LNCAP (cell line): ENCODE measurements around the gene EAPP.

Experiments
- TF ChIP-seq, protein P1 (sequence below): fragments of 450-650 bp; IDR thresholded peaks from 2 replicates; pipeline ENCODE4 v1.5.1; 2017; ENCODE audit warnings: mild to moderate bottlenecking

EAPP gene, protein sequence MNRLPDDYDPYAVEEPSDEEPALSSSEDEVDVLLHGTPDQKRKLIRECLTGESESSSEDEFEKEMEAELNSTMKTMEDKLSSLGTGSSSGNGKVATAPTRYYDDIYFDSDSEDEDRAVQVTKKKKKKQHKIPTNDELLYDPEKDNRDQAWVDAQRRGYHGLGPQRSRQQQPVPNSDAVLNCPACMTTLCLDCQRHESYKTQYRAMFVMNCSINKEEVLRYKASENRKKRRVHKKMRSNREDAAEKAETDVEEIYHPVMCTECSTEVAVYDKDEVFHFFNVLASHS

DNA sequence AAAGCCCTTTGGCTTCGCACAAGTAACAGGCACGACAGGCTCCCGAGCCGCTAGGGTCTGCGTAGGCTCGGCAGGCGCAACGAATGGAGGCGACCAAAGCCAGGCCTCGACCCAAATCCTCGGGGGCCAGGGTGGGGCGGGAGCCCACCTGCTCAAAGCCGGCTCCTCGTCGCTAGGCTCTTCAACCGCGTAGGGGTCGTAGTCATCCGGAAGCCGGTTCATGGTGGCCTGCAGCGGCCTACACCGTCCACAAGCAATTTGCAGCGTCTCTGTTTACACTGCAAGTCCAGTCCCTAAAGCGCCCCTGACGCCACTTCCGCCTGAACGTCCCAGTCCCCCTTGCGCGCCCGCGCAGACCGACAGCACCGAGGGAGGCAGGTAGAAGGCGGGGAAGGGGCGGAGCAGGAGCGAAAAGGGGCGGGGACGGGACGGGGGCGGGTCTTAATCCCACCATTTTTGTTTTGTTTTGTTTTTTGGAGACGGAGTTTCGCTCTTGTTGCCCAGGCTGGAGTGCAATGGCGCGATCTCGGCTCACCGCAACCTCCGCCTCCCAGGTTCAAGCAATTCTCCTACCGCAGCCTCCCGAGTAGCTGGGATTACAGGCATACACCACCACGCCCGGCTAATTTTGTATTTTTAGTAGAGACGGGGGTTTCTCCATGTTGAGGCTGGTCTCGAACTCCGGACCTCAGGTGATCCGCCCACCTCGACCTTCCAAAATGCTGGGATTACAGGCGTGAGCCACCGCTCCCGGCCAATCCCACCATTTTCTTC, at the start of gene EAPP:
Gene EAPP (minus strand): TSS at position 295 of the 774 bp plus-strand sequence. CDS start 73 bp downstream, at position 222.
- TF ChIP-seq, protein P1, sequence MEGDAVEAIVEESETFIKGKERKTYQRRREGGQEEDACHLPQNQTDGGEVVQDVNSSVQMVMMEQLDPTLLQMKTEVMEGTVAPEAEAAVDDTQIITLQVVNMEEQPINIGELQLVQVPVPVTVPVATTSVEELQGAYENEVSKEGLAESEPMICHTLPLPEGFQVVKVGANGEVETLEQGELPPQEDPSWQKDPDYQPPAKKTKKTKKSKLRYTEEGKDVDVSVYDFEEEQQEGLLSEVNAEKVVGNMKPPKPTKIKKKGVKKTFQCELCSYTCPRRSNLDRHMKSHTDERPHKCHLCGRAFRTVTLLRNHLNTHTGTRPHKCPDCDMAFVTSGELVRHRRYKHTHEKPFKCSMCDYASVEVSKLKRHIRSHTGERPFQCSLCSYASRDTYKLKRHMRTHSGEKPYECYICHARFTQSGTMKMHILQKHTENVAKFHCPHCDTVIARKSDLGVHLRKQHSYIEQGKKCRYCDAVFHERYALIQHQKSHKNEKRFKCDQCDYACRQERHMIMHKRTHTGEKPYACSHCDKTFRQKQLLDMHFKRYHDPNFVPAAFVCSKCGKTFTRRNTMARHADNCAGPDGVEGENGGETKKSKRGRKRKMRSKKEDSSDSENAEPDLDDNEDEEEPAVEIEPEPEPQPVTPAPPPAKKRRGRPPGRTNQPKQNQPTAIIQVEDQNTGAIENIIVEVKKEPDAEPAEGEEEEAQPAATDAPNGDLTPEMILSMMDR = no peak

DNA sequence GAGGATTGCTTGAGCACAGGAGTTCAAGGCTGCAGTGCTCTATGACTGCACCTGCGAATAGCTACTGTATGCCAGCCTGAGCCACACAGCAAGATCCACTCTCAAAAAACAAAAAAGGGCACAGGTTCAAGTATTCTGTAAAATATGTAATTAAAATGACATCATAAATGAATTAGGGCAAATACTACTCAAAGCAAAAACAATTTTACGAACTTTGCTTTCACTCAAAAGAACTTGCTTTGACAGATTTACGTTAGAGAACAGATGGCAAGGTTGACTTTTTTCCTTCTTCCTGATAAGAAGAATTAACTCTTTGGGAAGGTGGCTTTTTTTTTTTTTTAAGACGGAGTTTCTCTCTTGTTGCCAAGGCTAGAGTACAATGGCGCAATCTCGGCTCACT, 44.0 kb upstream of the EAPP start:
- TF ChIP-seq, protein P1 = no peak

DNA sequence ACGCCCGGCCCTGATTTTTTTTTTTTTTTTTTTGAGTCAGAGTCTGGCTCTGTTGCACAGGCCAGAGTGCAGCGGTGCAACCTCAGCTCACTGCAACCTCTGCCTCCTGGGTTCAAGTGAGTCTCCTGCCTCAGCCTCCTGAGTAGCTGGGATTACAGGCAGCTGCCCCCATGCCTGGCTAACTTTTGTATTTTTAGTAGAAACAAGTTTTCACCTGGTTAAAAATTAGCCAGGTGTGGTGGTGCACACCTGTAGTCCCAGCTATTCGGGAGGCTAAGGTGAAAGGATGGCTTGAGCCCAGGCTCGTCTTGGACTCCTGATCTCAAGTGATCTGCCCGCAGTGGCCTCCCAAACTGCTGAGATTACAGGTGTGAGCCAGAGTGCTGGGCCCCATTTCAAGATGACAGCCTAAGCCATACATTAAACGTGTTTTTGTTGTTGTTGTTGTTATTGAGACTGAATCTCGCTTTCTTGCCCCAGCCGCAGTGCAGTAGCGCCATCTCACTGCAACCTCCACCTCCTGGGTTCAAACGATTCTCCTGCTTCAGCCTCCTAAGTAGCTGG, 42.7 kb upstream of the EAPP start:
- TF ChIP-seq, protein P1 = no peak

DNA sequence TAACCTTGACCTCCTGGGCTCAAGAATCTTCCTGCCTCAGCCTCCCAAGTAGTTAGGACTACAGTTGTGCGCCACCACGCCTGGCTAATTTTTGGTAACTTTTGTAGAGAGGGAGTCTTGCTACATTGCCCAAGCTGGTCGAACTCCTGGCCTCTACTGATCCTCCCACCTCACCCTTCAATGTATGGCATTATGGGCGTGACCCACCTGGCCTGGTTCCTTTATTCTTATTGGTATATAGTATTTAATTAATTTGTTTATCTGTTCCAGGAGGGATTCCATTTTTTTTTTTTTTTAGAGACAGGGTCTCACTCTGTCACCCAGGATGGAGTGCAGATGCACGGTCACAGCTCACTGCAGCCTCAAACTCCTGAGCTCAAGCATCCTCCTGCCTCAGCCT, 40.9 kb upstream of the EAPP start:
- TF ChIP-seq, protein P1 = no peak

DNA sequence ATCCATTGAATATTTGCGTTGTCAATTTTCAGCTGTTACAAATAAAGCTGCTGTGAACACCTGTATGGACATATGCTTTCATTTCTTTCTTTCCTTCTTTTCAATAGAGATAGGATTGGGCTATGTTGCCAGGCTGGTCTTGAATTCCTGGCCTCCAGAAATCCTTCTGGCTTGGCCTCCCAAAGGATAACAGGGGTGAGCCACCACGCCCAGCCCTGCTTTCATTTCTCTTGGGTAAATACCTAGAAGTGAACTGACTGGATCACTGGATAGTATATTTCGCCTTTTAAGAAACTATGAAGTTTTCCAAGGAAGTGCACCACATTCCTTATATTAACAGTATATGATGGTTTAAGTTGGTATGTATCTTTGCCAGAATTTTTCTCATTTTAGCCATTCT, 32.3 kb upstream of the EAPP start:
- TF ChIP-seq, protein P1 = no peak

DNA sequence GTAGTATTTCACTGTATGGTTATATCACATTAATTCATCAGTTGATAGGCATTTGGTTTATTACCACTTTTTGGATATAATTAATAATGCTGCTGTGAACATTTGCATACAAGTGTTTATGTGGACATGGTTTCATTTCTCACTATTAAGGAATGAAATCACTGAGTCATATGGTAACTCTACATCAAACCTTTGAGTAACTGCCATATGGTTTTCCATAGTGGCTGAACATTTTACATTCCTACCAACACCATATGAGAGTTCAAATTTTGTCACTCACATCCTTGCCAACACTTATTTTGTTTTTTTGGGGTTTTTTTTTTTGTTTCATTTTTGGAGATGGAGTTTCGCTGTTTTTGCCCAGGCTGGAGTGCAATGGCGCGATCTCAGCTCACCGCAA, 30.2 kb upstream of the EAPP start:
- TF ChIP-seq, protein P1 = no peak

DNA sequence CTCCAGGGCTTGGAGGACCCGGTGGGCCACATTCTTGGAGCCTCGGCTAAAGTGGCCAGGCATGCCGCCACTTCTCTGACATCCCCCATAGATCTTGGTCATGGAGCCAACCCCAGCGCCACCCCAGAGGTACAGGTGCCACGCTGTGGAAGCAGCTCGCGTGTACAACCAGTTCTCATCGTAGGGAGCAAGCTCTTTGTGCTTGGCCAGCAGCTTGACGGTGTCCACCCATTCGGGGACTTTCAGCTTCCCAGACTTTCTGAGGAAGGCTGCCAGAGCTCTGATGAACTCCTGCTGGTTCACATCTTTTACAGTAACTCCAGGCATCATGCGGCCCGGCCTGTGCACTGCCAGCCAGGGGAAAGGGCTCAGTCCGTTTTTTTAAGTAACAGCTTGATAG, 29.3 kb upstream of the EAPP start:
- TF ChIP-seq, protein P1 = no peak
